IMR-90 (cell line): Measurements from ENCODE around the gene KCNMA1. TPM values are rescaled to one million over a fixed set of nuclear protein-coding genes. Genes with fewer than 3 reads are reported as not detected.

ENCODE experiments used
- ATAC-seq: fragments of 200-7000 bp; cut with Tn5 transposase; 2 replicates; pipeline ENCODE4 v1.9.1; 2020; ENCODE audit warnings: low read depth, mild to moderate bottlenecking, moderate library complexity
- BruUV-seq: library from RNA; stranded (reverse); fragments of 400-500 nt; replicated peaks from 2 replicates; lab custom pipeline; 2021; lab: Mats Ljungman, UMichigan
- CTCF ChIA-PET: fragments of 300-600 bp; formaldehyde crosslinking; extraction: SDS; loops from one replicate; lab custom pipeline; 2021; ENCODE audit warnings: antibody characterized with exemption; lab: Yijun Ruan, JAX
- POLR2A ChIA-PET: fragments of 300-600 bp; sonication (Branson Sonifier 250); formaldehyde crosslinking; loops from one replicate; lab custom pipeline; 2022; ENCODE audit warnings: antibody characterized with exemption; ENCODE audit not compliant: unreplicated experiment; lab: Charles Lee
- DNase-seq: peaks from one replicate; pipeline ENCODE4 v3.0.0; 2013
- H2AFZ ChIP-seq: replicated peaks from 2 replicates; pipeline ENCODE3; 2013; ENCODE audit warnings: low read length, mild to moderate bottlenecking; ENCODE audit not compliant: poor library complexity
- H2AK5ac ChIP-seq: 2 replicates; pipeline ENCODE4 v1.6.1; 2013; ENCODE audit warnings: low read depth, low read length, inconsistent platforms
- H2AK9ac ChIP-seq: replicated peaks from 2 replicates; pipeline ENCODE3; 2013; ENCODE audit warnings: mild to moderate bottlenecking, low read depth, low read length, moderate library complexity; ENCODE audit not compliant: poor library complexity
- H2BK120ac ChIP-seq: 2 replicates; pipeline ENCODE4 v1.6.1; 2013; ENCODE audit warnings: low read depth, low read length, inconsistent platforms
- H2BK15ac ChIP-seq: 3 replicates; pipeline ENCODE4 v1.6.1; 2013; ENCODE audit warnings: low read depth, low read length, inconsistent platforms
- H2BK20ac ChIP-seq: 2 replicates; pipeline ENCODE4 v1.6.1; 2013; ENCODE audit warnings: low read depth, mild to moderate bottlenecking, inconsistent platforms, low read length, moderate library complexity
- H2BK5ac ChIP-seq: 2 replicates; pipeline ENCODE4 v1.6.1; 2013; ENCODE audit warnings: mild to moderate bottlenecking, low read depth, low read length, inconsistent platforms; ENCODE audit not compliant: poor library complexity, severe bottlenecking
- H3K14ac ChIP-seq: replicated peaks from 2 replicates; pipeline ENCODE4 v1.6.1; 2013; ENCODE audit warnings: low read depth, low read length, inconsistent platforms
- H3K18ac ChIP-seq: 2 replicates; pipeline ENCODE4 v1.6.1; 2013; ENCODE audit warnings: low read depth, low read length, control low read depth
- H3K23ac ChIP-seq: 2 replicates; pipeline ENCODE4 v1.6.1; 2013; ENCODE audit warnings: low read depth, low read length, inconsistent platforms
- H3K27ac ChIP-seq: 2 replicates; pipeline ENCODE4 v1.5.1; 2013; ENCODE audit warnings: mild to moderate bottlenecking, control low read depth, low read length; ENCODE audit not compliant: insufficient read depth
- H3K27me3 ChIP-seq: 2 replicates; pipeline ENCODE4 v1.6.1; 2013; ENCODE audit warnings: low read length; ENCODE audit not compliant: control insufficient read depth, insufficient read depth
- H3K36me3 ChIP-seq: 2 replicates; pipeline ENCODE4 v1.6.1; 2013; ENCODE audit warnings: low read length, mixed read lengths; ENCODE audit not compliant: control insufficient read depth, insufficient read depth
- H3K4ac ChIP-seq: 2 replicates; pipeline ENCODE4 v1.6.1; 2013; ENCODE audit warnings: low read depth, low read length, inconsistent platforms
- H3K4me1 ChIP-seq: 2 replicates; pipeline ENCODE4 v1.6.1; 2013; ENCODE audit warnings: low read length, mixed read lengths; ENCODE audit not compliant: control insufficient read depth, insufficient read depth
- H3K4me2 ChIP-seq: 2 replicates; pipeline ENCODE4 v1.6.1; 2013; ENCODE audit warnings: low read depth, mild to moderate bottlenecking, control low read depth, low read length, moderate library complexity
- H3K4me3 ChIP-seq: 2 replicates; pipeline ENCODE4 v1.5.1; 2013; ENCODE audit warnings: low read depth, mild to moderate bottlenecking, control low read depth, low read length, moderate library complexity; ENCODE audit not compliant: insufficient read depth
- H3K56ac ChIP-seq: 2 replicates; pipeline ENCODE4 v1.6.1; 2013; ENCODE audit warnings: low read length, inconsistent platforms; ENCODE audit not compliant: insufficient read depth; ENCODE audit errors: extremely low read depth
- H3K79me1 ChIP-seq, 2 experiments: 2 replicates each; pipeline ENCODE4 v1.6.1; 2013; ENCODE audit warnings: low read length in 2 of 2, inconsistent platforms in 1 of 2, low read depth in 1 of 2
- H3K9ac ChIP-seq: 2 replicates; pipeline ENCODE4 v1.6.1; 2013; ENCODE audit warnings: low read depth, low read length, control low read depth
- H3K9me1 ChIP-seq: 2 replicates; pipeline ENCODE4 v1.6.1; 2013; ENCODE audit warnings: low read length, inconsistent platforms; ENCODE audit not compliant: insufficient read depth
- H3K9me3 ChIP-seq: 2 replicates; pipeline ENCODE4 v1.6.1; 2013; ENCODE audit warnings: low read length; ENCODE audit not compliant: control insufficient read depth, insufficient read depth
- H4K20me1 ChIP-seq: 2 replicates; pipeline ENCODE4 v1.6.1; 2013; ENCODE audit warnings: low read length, inconsistent platforms; ENCODE audit not compliant: insufficient read depth
- H4K5ac ChIP-seq: 2 replicates; pipeline ENCODE4 v1.6.1; 2013; ENCODE audit warnings: mild to moderate bottlenecking, low read depth, low read length, control low read depth
- H4K8ac ChIP-seq, 2 experiments: 2 replicates each; pipeline ENCODE4 v1.6.1; 2013; ENCODE audit warnings: low read depth in 2 of 2, low read length in 2 of 2, control low read depth in 1 of 2, inconsistent platforms in 1 of 2
- H4K91ac ChIP-seq: 2 replicates; pipeline ENCODE4 v1.6.1; 2013; ENCODE audit warnings: low read depth, low read length, inconsistent platforms; ENCODE audit not compliant: insufficient read depth
- BHLHE40 ChIP-seq: fragments of 150-350 bp; IDR thresholded peaks from 2 replicates; pipeline ENCODE4 v1.6.1; 2016; ENCODE audit warnings: mild to moderate bottlenecking, low read depth, low read length
- CEBPB ChIP-seq: IDR thresholded peaks from 2 replicates; pipeline ENCODE4 v1.6.1; 2012; ENCODE audit warnings: low read depth, low read length, improper control_type of control experiment
- CHD1 ChIP-seq: IDR thresholded peaks from 2 replicates; pipeline ENCODE4 v1.6.1; 2012; ENCODE audit warnings: low read depth, low read length, improper control_type of control experiment
- FOS ChIP-seq: fragments of 150-350 bp; IDR thresholded peaks from 2 replicates; pipeline ENCODE4 v1.6.1; 2016; ENCODE audit warnings: low read depth, low read length
- MAFK ChIP-seq: IDR thresholded peaks from 2 replicates; pipeline ENCODE4 v1.6.1; 2012; ENCODE audit warnings: low read depth, low read length, improper control_type of control experiment
- MAZ ChIP-seq: IDR thresholded peaks from 2 replicates; pipeline ENCODE4 v1.6.1; 2012; ENCODE audit warnings: low read depth, mild to moderate bottlenecking, low read length, improper control_type of control experiment, moderate library complexity, borderline replicate concordance
- MXI1 ChIP-seq: IDR thresholded peaks from 2 replicates; pipeline ENCODE4 v1.6.1; 2012; ENCODE audit warnings: low read depth, mild to moderate bottlenecking, low read length, moderate library complexity, borderline replicate concordance
- NFE2L2 ChIP-seq: fragments of 150-350 bp; IDR thresholded peaks from 2 replicates; pipeline ENCODE4 v1.6.1; 2016; ENCODE audit warnings: low read depth, mild to moderate bottlenecking, low read length
- POLR2A ChIP-seq: IDR thresholded peaks from 2 replicates; pipeline ENCODE4 v1.6.1; 2012; ENCODE audit warnings: mild to moderate bottlenecking, low read depth, low read length
- RAD21 ChIP-seq: IDR thresholded peaks from 2 replicates; pipeline ENCODE4 v1.6.1; 2012; ENCODE audit warnings: low read length, improper control_type of control experiment
- RCOR1 ChIP-seq: IDR thresholded peaks from 2 replicates; pipeline ENCODE4 v1.6.1; 2012; ENCODE audit warnings: mild to moderate bottlenecking, low read length, improper control_type of control experiment; ENCODE audit not compliant: insufficient replicate concordance
- RFX5 ChIP-seq: IDR thresholded peaks from 2 replicates; pipeline ENCODE4 v1.8.0; 2012; ENCODE audit warnings: low read depth, mild to moderate bottlenecking, low read length, moderate library complexity
- SMC3 ChIP-seq: fragments of 150-350 bp; IDR thresholded peaks from 2 replicates; pipeline ENCODE4 v1.6.1; 2016; ENCODE audit warnings: low read depth, mild to moderate bottlenecking, antibody characterized with exemption, low read length, moderate library complexity
- WGBS, 2 experiments: methylation state at CpG; one replicate each; pipeline versions ENCODE4 v1.1.5 to v1.1.7; 2013; ENCODE audit warnings: missing lambda C conversion rate in 2 of 2; ENCODE audit not compliant: insufficient read length in 1 of 2; ENCODE audit errors: extremely low coverage in 2 of 2; 5-methylcytosine and 5-hydroxymethylcytosine counted together
- dilution Hi-C: fragments of 300-500 bp; cut with HindIII; formaldehyde crosslinking; loops from one replicate; pipeline ENCODE4 v1.14.3; 2018; ENCODE audit warnings: low sequenced_read_pairs; ENCODE audit not compliant: unreplicated experiment
- in situ Hi-C: fragments of 300-500 bp; cut with MboI; formaldehyde crosslinking; loops from 3 replicates; pipeline ENCODE4 v1.14.3; 2019; ENCODE audit warnings: low sequenced_read_pairs, inconsistent platforms, mixed read lengths
- intact Hi-C: fragments of 100-400 bp; cut with micrococcal nuclease; formaldehyde crosslinking; loops from 2 replicates; pipeline ENCODE4 v1.10.0; 2022
- polyA plus RNA-seq, 3 experiments: library from polyadenylated mRNA; depleted of rRNA; stranded (reverse); fragments of >200 nt; gene quantifications; 2 replicates each; pipeline ENCODE4 v1.2.3, GENCODE V29; 2012; ENCODE audit warnings: low replicate concordance in 1 of 3
- total RNA-seq: library from RNA; depleted of rRNA; stranded (reverse); fragments of >200 nt; gene quantifications from 2 replicates; pipeline ENCODE4 v1.2.3, GENCODE V29; 2012
- TF ChIP-seq, protein P1 (sequence below): conservative IDR thresholded peaks from 2 replicates; pipeline ENCODE4 v1.5.1; 2012; ENCODE audit warnings: mild to moderate bottlenecking, low read depth, low read length, improper control_type of control experiment
- TF ChIP-seq, protein P2 (sequence below): fragments of 150-350 bp; IDR thresholded peaks from 2 replicates; pipeline ENCODE4 v1.6.1; 2016; ENCODE audit warnings: low read depth, mild to moderate bottlenecking, low read length, moderate library complexity, borderline replicate concordance
- TF ChIP-seq, protein P3 (sequence below): fragments of 150-350 bp; IDR thresholded peaks from 2 replicates; pipeline ENCODE4 v1.6.1; 2017; ENCODE audit warnings: mild to moderate bottlenecking, antibody characterized with exemption, low read length, low read depth

Gene KCNMA1
- total and polyA plus RNA-seq, 2 of the 4 experiments (the other 2 are of a cell fraction): 25.6 to 29.6 TPM

DNA sequence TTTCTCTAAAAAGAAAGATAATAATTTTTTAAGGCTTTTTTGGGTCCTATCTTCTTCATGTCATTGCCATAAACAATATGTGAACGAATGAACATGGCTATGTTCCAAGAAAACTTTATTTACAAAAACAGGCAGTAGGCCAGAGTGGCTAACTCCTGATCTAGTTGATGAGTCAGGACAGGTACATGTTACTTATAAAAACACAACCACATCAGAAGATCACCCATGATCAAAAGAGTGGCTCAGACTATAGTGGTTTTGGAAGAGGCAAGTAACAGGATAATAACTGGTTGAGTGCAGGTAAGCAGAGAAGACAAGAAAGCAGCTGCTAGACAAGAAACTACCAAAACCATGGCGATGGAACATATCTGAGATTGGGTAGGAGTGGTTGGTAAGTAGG lies 468.7 kb downstream of the KCNMA1 start:
- Histone ChIP-seq H3K4me2 (no peak overlapping the region), H3K79me1 (0 out of 4 replicates have a peak, but pooled peaks cover 0 to 4% of the 10 kb centered on the region in 2 experiments), H3K4me3 (no peak overlapping the region), H3K36me3 (no peaks in the 10 kb centered on the region), H3K18ac (no peak overlapping the region), H3K27ac (no peak overlapping the region), H2BK15ac (no peak overlapping the region), H2BK5ac (no peak overlapping the region), H2AK5ac (no peak overlapping the region), H3K14ac (no peak overlapping the region), H2AK9ac (no peak overlapping the region), H2BK120ac (no peak overlapping the region), H2AFZ (no peak overlapping the region), H3K9me3 (no peaks in the 10 kb centered on the region), H2BK20ac (no peak overlapping the region), H3K4me1 (peaks cover 5% of the 10 kb centered on the region), H4K91ac (no peak overlapping the region), H4K5ac (no peak overlapping the region), H3K56ac (no peak overlapping the region), H4K20me1 (no peaks in the 10 kb centered on the region), H3K27me3 (no peaks in the 10 kb centered on the region), H3K4ac (no peak overlapping the region), H4K8ac (no peak overlapping the region), H3K9ac (no peak overlapping the region), H3K23ac (no peak overlapping the region), H3K9me1 (peaks cover 7% of the 10 kb centered on the region; the same call in 1 of the 2 replicates)
- intact Hi-C loops (loop anchor here (5.0 kb wide), 1 partner anchor 343 kb away; no protein-coding TSS in a partner anchor), dilution Hi-C loops (no loop called here), in situ Hi-C loops (loop anchor here (5.0 kb wide), 1 partner anchor 473 kb away; no protein-coding TSS in a partner anchor)
- WGBS, 2 experiments: no CpG with 5 or more reads among the region's 2 CpGs
- ChIA-PET CTCF (interaction anchor here (0.6 to 1.2 kb wide), 2 partner anchors 60 to 472 kb away, joined by 3 to 4 read pairs; no protein-coding TSS in a partner anchor), POLR2A (no interaction called here)
- TF ChIP-seq SMC3 (no peak), POLR2A (no peak), RAD21 (no peak), MAFK (no peak), RCOR1 (no peak), CEBPB (no peak), NFE2L2 (no peak), CHD1 (no peak), FOS (no peak), RFX5 (no peak), MAZ (no peak), MXI1 (no peak), BHLHE40 (no peak)
- TF ChIP-seq, protein P1, sequence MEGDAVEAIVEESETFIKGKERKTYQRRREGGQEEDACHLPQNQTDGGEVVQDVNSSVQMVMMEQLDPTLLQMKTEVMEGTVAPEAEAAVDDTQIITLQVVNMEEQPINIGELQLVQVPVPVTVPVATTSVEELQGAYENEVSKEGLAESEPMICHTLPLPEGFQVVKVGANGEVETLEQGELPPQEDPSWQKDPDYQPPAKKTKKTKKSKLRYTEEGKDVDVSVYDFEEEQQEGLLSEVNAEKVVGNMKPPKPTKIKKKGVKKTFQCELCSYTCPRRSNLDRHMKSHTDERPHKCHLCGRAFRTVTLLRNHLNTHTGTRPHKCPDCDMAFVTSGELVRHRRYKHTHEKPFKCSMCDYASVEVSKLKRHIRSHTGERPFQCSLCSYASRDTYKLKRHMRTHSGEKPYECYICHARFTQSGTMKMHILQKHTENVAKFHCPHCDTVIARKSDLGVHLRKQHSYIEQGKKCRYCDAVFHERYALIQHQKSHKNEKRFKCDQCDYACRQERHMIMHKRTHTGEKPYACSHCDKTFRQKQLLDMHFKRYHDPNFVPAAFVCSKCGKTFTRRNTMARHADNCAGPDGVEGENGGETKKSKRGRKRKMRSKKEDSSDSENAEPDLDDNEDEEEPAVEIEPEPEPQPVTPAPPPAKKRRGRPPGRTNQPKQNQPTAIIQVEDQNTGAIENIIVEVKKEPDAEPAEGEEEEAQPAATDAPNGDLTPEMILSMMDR: no peak
- TF ChIP-seq, protein P2, sequence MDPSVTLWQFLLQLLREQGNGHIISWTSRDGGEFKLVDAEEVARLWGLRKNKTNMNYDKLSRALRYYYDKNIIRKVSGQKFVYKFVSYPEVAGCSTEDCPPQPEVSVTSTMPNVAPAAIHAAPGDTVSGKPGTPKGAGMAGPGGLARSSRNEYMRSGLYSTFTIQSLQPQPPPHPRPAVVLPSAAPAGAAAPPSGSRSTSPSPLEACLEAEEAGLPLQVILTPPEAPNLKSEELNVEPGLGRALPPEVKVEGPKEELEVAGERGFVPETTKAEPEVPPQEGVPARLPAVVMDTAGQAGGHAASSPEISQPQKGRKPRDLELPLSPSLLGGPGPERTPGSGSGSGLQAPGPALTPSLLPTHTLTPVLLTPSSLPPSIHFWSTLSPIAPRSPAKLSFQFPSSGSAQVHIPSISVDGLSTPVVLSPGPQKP: no peak
- TF ChIP-seq, protein P3, sequence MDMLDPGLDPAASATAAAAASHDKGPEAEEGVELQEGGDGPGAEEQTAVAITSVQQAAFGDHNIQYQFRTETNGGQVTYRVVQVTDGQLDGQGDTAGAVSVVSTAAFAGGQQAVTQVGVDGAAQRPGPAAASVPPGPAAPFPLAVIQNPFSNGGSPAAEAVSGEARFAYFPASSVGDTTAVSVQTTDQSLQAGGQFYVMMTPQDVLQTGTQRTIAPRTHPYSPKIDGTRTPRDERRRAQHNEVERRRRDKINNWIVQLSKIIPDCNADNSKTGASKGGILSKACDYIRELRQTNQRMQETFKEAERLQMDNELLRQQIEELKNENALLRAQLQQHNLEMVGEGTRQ: no peak
- BruUV-seq: no TSS peak
- no peak for DNase-seq
- ATAC-seq: no peak
